OCI-M2 (cell line): ENCODE results near the gene PCDHA5.

Experiments used
- DNase-seq: peaks from one replicate; lab custom pipeline; 2025; ENCODE audit not compliant: unreplicated experiment; lab: John Stamatoyannopoulos, UW

The PCDHA5 gene

GRCh38 chr5:140857987-140858240, 36.5 kb downstream of the PCDHA5 start:
- no peak for DNase-seq

GRCh38 chr5:140862441-140863295, 41.3 kb downstream of the PCDHA5 start:
- no peak for DNase-seq

GRCh38 chr5:140868721-140869554, 47.5 kb downstream of the PCDHA5 start, which contains the start of gene PCDHA11:
PCDHA11 (plus strand) TSS chr5:140868957; CDS start chr5:140869104, 147 bp downstream.
- DNase-seq: no peak

- no peak for DNase-seq
Measured at GRCh38 chr5:140869555-140869886, 48.1 kb downstream of the PCDHA5 start.

GRCh38 chr5:140870221-140871201, 49.1 kb downstream of the PCDHA5 start:
- DNase-seq: no peak
